GM12878 (cell line): ENCODE measurements around the gene RAD51B. TPM values are rescaled to one million over a fixed set of nuclear protein-coding genes. Genes with fewer than 3 reads are reported as not detected.

Experiments used
- ATF7 ChIP-seq: fragments of 450-650 bp; IDR thresholded peaks from 2 replicates; pipeline ENCODE4 v1.6.1; 2016; ENCODE audit warnings: low read depth, mild to moderate bottlenecking
- BHLHE40 ChIP-seq, 2 experiments: fragments of 450-650 bp in 1 of 2; IDR thresholded peaks; 2 replicates each; pipeline ENCODE4 v1.6.1; 2011 to 2017; ENCODE audit warnings: low read depth in 2 of 2, borderline replicate concordance in 1 of 2, improper control_type of control experiment in 1 of 2, low read length in 1 of 2, mild to moderate bottlenecking in 1 of 2
- CREB1 ChIP-seq: IDR thresholded peaks from 2 replicates; pipeline ENCODE4 v1.6.1; 2012; ENCODE audit warnings: low read depth, mild to moderate bottlenecking, inconsistent platforms
- EED ChIP-seq: sonication (generic); IDR thresholded peaks from 2 replicates; pipeline ENCODE4 v1.6.1; 2016; ENCODE audit warnings: antibody characterized with exemption, low read depth
- EP300 ChIP-seq, 2 experiments: fragments of 150-350 bp in 1 of 2; IDR thresholded peaks; 2 replicates each; pipeline ENCODE4 v1.6.1; 2011 to 2012; ENCODE audit warnings: low read depth in 2 of 2, low read length in 2 of 2, borderline replicate concordance in 1 of 2, improper control_type of control experiment in 1 of 2, inconsistent platforms in 1 of 2; ENCODE audit not compliant: control insufficient read depth in 1 of 2
- FOS ChIP-seq: IDR thresholded peaks from 3 replicates; pipeline ENCODE4 v1.6.1; 2011; ENCODE audit warnings: borderline replicate concordance; ENCODE audit not compliant: insufficient read length; ENCODE audit errors: extremely low read depth
- FOXK2 ChIP-seq: fragments of 450-650 bp; IDR thresholded peaks from 2 replicates; pipeline ENCODE4 v1.6.1; 2017; ENCODE audit warnings: mild to moderate bottlenecking, moderate library complexity
- FOXM1 ChIP-seq: IDR thresholded peaks from 2 replicates; pipeline ENCODE4 v1.6.1; 2012; ENCODE audit warnings: low read depth, mild to moderate bottlenecking, inconsistent platforms, low read length, moderate library complexity
- GATAD2B ChIP-seq: fragments of 450-650 bp; conservative IDR thresholded peaks from 2 replicates; pipeline ENCODE4 v1.6.1; 2017; ENCODE audit warnings: low read depth, mild to moderate bottlenecking, moderate library complexity
- HDAC6 ChIP-seq: fragments of 200-600 bp; sonication (generic); IDR thresholded peaks from one replicate; pipeline ENCODE4 v1.8.0; 2017; ENCODE audit warnings: antibody characterized with exemption; ENCODE audit not compliant: unreplicated experiment
- IRF4 ChIP-seq: IDR thresholded peaks from 2 replicates; pipeline ENCODE4 v1.6.1; 2011; ENCODE audit warnings: low read depth, low read length
- JUND ChIP-seq: IDR thresholded peaks from 2 replicates; pipeline ENCODE4 v1.6.1; 2012; ENCODE audit warnings: low read depth, mild to moderate bottlenecking, low read length, improper control_type of control experiment, moderate library complexity
- KAT2A ChIP-seq: conservative IDR thresholded peaks from 2 replicates; pipeline ENCODE4 v1.6.1; 2011; ENCODE audit warnings: low read depth, low read length; ENCODE audit not compliant: control insufficient read depth
- MEF2A ChIP-seq: IDR thresholded peaks from 2 replicates; pipeline ENCODE4 v1.6.1; 2011; ENCODE audit warnings: low read depth, mild to moderate bottlenecking, low read length, moderate library complexity; ENCODE audit not compliant: insufficient read depth
- MEF2B ChIP-seq: fragments of 450-650 bp; IDR thresholded peaks from 2 replicates; pipeline ENCODE4 v1.6.1; 2018; ENCODE audit warnings: mild to moderate bottlenecking, moderate library complexity; ENCODE audit not compliant: partially characterized antibody, poor library complexity, severe bottlenecking
- MTA2 ChIP-seq: fragments of 450-650 bp; IDR thresholded peaks from 2 replicates; pipeline ENCODE4 v1.6.1; 2016; ENCODE audit warnings: low read depth, mild to moderate bottlenecking, moderate library complexity
- NFIC ChIP-seq: IDR thresholded peaks from 2 replicates; pipeline ENCODE4 v1.6.1; 2012; ENCODE audit warnings: low read depth, mild to moderate bottlenecking, inconsistent platforms, low read length, moderate library complexity
- POLR2AphosphoS5 ChIP-seq: IDR thresholded peaks from 2 replicates; pipeline ENCODE4 v1.6.1; 2011; ENCODE audit warnings: mild to moderate bottlenecking, low read length, inconsistent platforms
- POU2F2 ChIP-seq: IDR thresholded peaks from 3 replicates; pipeline ENCODE4 v1.6.1; 2011; ENCODE audit warnings: low read depth, mild to moderate bottlenecking, low read length, borderline replicate concordance
- RUNX3 ChIP-seq: IDR thresholded peaks from 2 replicates; pipeline ENCODE4 v1.6.1; 2012; ENCODE audit warnings: low read length, inconsistent platforms
- SMAD1 ChIP-seq: fragments of 450-650 bp; IDR thresholded peaks from 2 replicates; pipeline ENCODE4 v1.6.1; 2018; ENCODE audit warnings: mild to moderate bottlenecking, low read depth; ENCODE audit not compliant: partially characterized antibody
- SMAD5 ChIP-seq: IDR thresholded peaks from 2 replicates; pipeline ENCODE4 v1.6.1; 2016; ENCODE audit warnings: antibody characterized with exemption, low read depth
- SREBF2 ChIP-seq: IDR thresholded peaks from 2 replicates; pipeline ENCODE4 v1.6.1; 2012; ENCODE audit warnings: mild to moderate bottlenecking, low read length
- SRF ChIP-seq, 2 experiments: IDR thresholded peaks; 2 replicates each; pipeline ENCODE4 v1.6.1; 2011; ENCODE audit warnings: low read depth in 2 of 2, low read length in 2 of 2, mild to moderate bottlenecking in 1 of 2, moderate library complexity in 1 of 2
- SUZ12 ChIP-seq: fragments of 200-600 bp; sonication (generic); IDR thresholded peaks from one replicate; pipeline ENCODE4 v1.6.1; 2018; ENCODE audit warnings: antibody characterized with exemption, mild to moderate bottlenecking; ENCODE audit not compliant: unreplicated experiment
- TAF1 ChIP-seq: IDR thresholded peaks from 2 replicates; pipeline ENCODE4 v1.6.1; 2011; ENCODE audit warnings: mild to moderate bottlenecking, low read depth, low read length, borderline replicate concordance
- ZNF207 ChIP-seq: fragments of 450-650 bp; IDR thresholded peaks from 2 replicates; pipeline ENCODE4 v1.6.1; 2014; ENCODE audit warnings: antibody characterized with exemption, mild to moderate bottlenecking, borderline replicate concordance
- polyA plus RNA-seq, 11 experiments: library from polyadenylated mRNA; depleted of rRNA in 4 of 11; unstranded in 6 of 11; stranded (reverse) in 5 of 11; fragments of >200 nt; fragmentation: Nextera tagmentation in 4 of 11; fragmentation: Illumina TruSeq in 1 of 11; extraction: Ambion mirVana in 4 of 11; extraction: Trizol in 1 of 11; gene quantifications; 1 replicate in 1 of 11; 2 replicates in 10 of 11; pipeline versions ENCODE4 v1.2.1 to v1.2.3, GENCODE V29; 2011 to 2016; ENCODE audit warnings: inconsistent platforms in 2 of 11, missing spikeins in 2 of 11, low read depth in 1 of 11
- total RNA-seq, 4 experiments: library from RNA; depleted of rRNA in 3 of 4; stranded (reverse); fragments of >200 nt in 3 of 4; fragmentation: Illumina TruSeq in 1 of 4; extraction: Trizol in 1 of 4; gene quantifications; 2 replicates each; pipeline versions ENCODE4 v1.2.1 to v1.2.3, GENCODE V29; 2013 to 2021
- TF ChIP-seq, protein P1 (sequence below): fragments of 450-650 bp; IDR thresholded peaks from 2 replicates; pipeline ENCODE4 v1.6.1; 2016; ENCODE audit warnings: mild to moderate bottlenecking
- TF ChIP-seq, protein P2 (sequence below): IDR thresholded peaks from 2 replicates; pipeline ENCODE4 v1.6.1; 2011; ENCODE audit warnings: low read depth, mild to moderate bottlenecking, low read length, moderate library complexity, borderline replicate concordance; ENCODE audit errors: extremely low read depth

Gene RAD51B
- total and polyA plus RNA-seq, 10 of the 15 experiments (the other 5 are each of a cell fraction or from before 2014, with no cell fraction given): 9.8 to 26.8 (median 21.3) TPM

DNA sequence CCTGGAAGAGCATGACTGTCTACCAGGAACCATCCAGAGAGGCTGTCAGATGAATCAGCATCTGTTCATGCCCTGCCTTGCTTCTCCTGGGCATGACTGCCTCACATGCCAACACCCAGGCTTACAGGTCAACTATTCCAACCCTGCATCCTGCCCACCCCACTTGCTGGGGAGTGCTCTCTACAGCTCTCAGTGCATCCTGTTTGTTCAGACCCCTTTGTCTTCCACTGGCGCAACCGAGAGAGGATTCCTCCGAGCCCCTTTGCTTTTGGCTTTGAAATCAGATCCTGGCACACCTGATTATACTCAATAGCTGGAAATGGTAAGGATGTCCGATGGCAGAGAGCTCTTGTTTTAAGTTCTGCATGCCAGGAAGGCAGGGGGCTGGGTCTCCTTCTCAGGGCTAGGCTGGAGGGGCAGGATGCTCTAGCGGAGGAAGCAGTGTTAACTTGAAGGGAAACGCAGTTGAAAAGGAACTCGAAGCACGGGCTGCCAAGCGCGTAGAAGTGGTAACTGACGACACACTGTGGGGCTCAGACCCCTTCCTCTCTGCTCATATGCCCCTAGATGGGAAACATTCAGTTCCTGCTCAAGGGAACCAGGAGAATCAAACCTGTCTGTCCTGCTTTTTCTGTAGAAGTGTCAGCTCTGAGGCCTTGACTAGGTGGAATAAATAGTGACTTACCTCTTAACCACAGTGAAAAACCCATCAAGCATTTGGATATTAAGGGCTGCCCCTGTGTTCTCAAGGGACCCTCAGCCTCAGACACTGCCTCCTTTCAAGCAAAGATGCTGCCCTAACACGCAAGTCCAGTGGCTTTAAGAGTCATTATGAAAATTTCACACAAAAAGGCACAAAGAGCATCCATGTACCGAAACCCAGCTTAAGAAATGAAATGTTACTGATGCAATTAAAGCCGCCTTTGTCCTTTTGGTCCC, 675.8 kb downstream of the RAD51B start (continued):
- no peak for TF ChIP-seq TAF1
- peak; percentile 56; the same call in 1 of the 2 replicates for TF ChIP-seq CREB1
- TF ChIP-seq, protein P1, sequence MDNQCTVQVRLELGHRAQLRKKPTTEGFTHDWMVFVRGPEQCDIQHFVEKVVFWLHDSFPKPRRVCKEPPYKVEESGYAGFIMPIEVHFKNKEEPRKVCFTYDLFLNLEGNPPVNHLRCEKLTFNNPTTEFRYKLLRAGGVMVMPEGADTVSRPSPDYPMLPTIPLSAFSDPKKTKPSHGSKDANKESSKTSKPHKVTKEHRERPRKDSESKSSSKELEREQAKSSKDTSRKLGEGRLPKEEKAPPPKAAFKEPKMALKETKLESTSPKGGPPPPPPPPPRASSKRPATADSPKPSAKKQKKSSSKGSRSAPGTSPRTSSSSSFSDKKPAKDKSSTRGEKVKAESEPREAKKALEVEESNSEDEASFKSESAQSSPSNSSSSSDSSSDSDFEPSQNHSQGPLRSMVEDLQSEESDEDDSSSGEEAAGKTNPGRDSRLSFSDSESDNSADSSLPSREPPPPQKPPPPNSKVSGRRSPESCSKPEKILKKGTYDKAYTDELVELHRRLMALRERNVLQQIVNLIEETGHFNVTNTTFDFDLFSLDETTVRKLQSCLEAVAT: peak; percentile 47; the same call in 1 of the 2 replicates
- TF ChIP-seq SUZ12: no peak
- TF ChIP-seq EED: peak; percentile 89
- TF ChIP-seq FOXM1: peak; percentile 94; the same call in 1 of the 2 replicates
- TF ChIP-seq NFIC: peak; percentile 90
- no peak for TF ChIP-seq ZNF207
- TF ChIP-seq FOS: no peak
- no peak for TF ChIP-seq JUND
- TF ChIP-seq RUNX3: peak; percentile 94
- no peak for TF ChIP-seq KAT2A
- 0 out of 2 replicates have a peak, but pooled peaks have one; percentile 24 for TF ChIP-seq MEF2A
- TF ChIP-seq MEF2B: peak; percentile 94
- TF ChIP-seq POU2F2: peak; percentile 80; the same call in 1 of the 3 replicates
- peak; percentile 53; the same call in 1 of the 2 replicates for TF ChIP-seq POLR2AphosphoS5
- TF ChIP-seq IRF4: peak; percentile 38; the same call in 1 of the 2 replicates
- TF ChIP-seq SMAD1: peak; percentile 32
- peak in 1 of 2 experiments; percentile 61; a peak in 1 of 4 replicates for TF ChIP-seq SRF (IDR thresholded peaks at IDR 0.05; ENCODE audit: low read depth in 2 of 2, low read length in 2 of 2)
- peak; percentile 44 to 67; a peak in 3 of 4 replicates for TF ChIP-seq BHLHE40 (IDR thresholded peaks at IDR 0.05; ENCODE audit: borderline replicate concordance in 1 of 2, low read depth in 2 of 2, low read length in 1 of 2)
- TF ChIP-seq SREBF2: no peak
- TF ChIP-seq ATF7: peak; percentile 49; the same call in 1 of the 2 replicates
- TF ChIP-seq, protein P2, sequence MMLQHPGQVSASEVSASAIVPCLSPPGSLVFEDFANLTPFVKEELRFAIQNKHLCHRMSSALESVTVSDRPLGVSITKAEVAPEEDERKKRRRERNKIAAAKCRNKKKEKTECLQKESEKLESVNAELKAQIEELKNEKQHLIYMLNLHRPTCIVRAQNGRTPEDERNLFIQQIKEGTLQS: no peak
- TF ChIP-seq HDAC6: no peak
- no peak for TF ChIP-seq FOXK2
- peak; percentile 84 for TF ChIP-seq MTA2
- peak; percentile 68; the same call in 1 of the 2 replicates for TF ChIP-seq SMAD5
- TF ChIP-seq GATAD2B: peak; percentile 46; the same call in 1 of the 2 replicates
- TF ChIP-seq EP300 (IDR thresholded peaks at IDR 0.05; ENCODE audit: borderline replicate concordance in 1 of 2, control insufficient read depth in 1 of 2, low read depth in 2 of 2, low read length in 2 of 2): peak; percentile 71 to 87; a peak in 2 of 4 replicates
